Heart left ventricle (tissue), 13 donors: ENCODE data around the gene P2RY8.
"Not testable (repeated sequence)": the region's sequence is repeated elsewhere in the genome, so short reads cannot be mapped to it uniquely, and the experiment has no call there.

Experiments
- POLR2A ChIP-seq, 2 donors: fragments of 450-650 bp; IDR thresholded peaks; one replicate each; pipeline ENCODE4 v1.6.1; 2017; ENCODE audit warnings: antibody characterized with exemption in 2 of 2, mild to moderate bottlenecking in 2 of 2, moderate library complexity in 2 of 2
- TF ChIP-seq, protein P1 (sequence below), 12 donors: fragments of 200-600 bp; sonication (generic) in 4 of 12; IDR thresholded peaks; one replicate each; pipeline versions ENCODE4 v1.5.0 to v1.8.0; 2018 to 2022; ENCODE audit warnings: antibody characterized with exemption in 12 of 12, mild to moderate bottlenecking in 5 of 12
- donor health status: ischemic (EF 13 %, LVEDD 7.1; RV severe dilation, severe dysfunction).
- donor health status: DM: no; HTN: yes; CAD: no.
- donor health status: DM: no; HTN: no; CAD: no.
- donor health status: ischemic (EF 25% LVEDD 6.9; RV normal size, moderate dysfunction).
- donor health status: ischemic (EF 25% LVEDD 5.7; RV mildly dilated, moderate dysfunction).
- donor health status: ischemic (EF 35%, LVEDD 5.7; RV mildly dilated, moderate dysfunction).
- donor health status: nonischemic (EF 11% LVEDD 7.7; RV severe dilation, severe dysfunction).
- donor health status: DM: yes; HTN: yes; CAD: no.
- donor health status: PGD.
- donor health status: ischemic (EF 29% LVEDD 5.4; RV normal size, mild dysfunction).
- donor health status: nonischemic (EF 23%, LVEDD 6.1; RV moderate dilation, normal function).

GRCh38 chrX:1537716-1538090 is 718 bp upstream of the P2RY8 start:
- TF ChIP-seq POLR2A (IDR thresholded peaks at IDR 0.05) = not testable (repeated sequence)
- TF ChIP-seq, protein P1, sequence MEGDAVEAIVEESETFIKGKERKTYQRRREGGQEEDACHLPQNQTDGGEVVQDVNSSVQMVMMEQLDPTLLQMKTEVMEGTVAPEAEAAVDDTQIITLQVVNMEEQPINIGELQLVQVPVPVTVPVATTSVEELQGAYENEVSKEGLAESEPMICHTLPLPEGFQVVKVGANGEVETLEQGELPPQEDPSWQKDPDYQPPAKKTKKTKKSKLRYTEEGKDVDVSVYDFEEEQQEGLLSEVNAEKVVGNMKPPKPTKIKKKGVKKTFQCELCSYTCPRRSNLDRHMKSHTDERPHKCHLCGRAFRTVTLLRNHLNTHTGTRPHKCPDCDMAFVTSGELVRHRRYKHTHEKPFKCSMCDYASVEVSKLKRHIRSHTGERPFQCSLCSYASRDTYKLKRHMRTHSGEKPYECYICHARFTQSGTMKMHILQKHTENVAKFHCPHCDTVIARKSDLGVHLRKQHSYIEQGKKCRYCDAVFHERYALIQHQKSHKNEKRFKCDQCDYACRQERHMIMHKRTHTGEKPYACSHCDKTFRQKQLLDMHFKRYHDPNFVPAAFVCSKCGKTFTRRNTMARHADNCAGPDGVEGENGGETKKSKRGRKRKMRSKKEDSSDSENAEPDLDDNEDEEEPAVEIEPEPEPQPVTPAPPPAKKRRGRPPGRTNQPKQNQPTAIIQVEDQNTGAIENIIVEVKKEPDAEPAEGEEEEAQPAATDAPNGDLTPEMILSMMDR (IDR thresholded peaks at IDR 0.05) = not testable (repeated sequence)
